Progenitor cell of endocrine pancreas (in vitro differentiated cells): ENCODE data around the gene CA10. TPM values are rescaled to one million over a fixed set of nuclear protein-coding genes. Genes with fewer than 3 reads are reported as not detected.

Experiments
- DNase-seq: peaks from one replicate; pipeline ENCODE4 v3.0.0; 2021; ENCODE audit warnings: low spot score; ENCODE audit not compliant: unreplicated experiment
- H3K27ac Mint-ChIP-seq: 2 replicates; pipeline ENCODE4 v1.8.0; 2021; ENCODE audit warnings: mild to moderate bottlenecking, moderate library complexity, mixed read lengths
- H3K27me3 Mint-ChIP-seq: 2 replicates; pipeline ENCODE4 v1.8.0; 2021; ENCODE audit warnings: mixed read lengths
- H3K36me3 Mint-ChIP-seq: 2 replicates; pipeline ENCODE4 v1.8.0; 2022; ENCODE audit warnings: mixed read lengths; ENCODE audit not compliant: insufficient read depth
- H3K4me1 Mint-ChIP-seq: 2 replicates; pipeline ENCODE4 v1.8.0; 2021; ENCODE audit warnings: low read depth, mixed read lengths
- H3K4me3 Mint-ChIP-seq: 2 replicates; pipeline ENCODE4 v1.8.0; 2021; ENCODE audit warnings: low read depth, mild to moderate bottlenecking, moderate library complexity, mixed read lengths
- H3K9me3 Mint-ChIP-seq: 2 replicates; pipeline ENCODE4 v1.8.0; 2021; ENCODE audit warnings: low read depth, mixed read lengths
- total RNA-seq: library from RNA; stranded (reverse); gene quantifications from 2 replicates; pipeline ENCODE4 v1.2.1, GENCODE V29; 2021
- TF ChIP-seq, protein P1 (sequence below): fragments of 200-600 bp; sonication (generic); IDR thresholded peaks from one replicate; pipeline ENCODE4 v1.5.0; 2021; ENCODE audit warnings: antibody characterized with exemption, mild to moderate bottlenecking; ENCODE audit not compliant: unreplicated experiment

CA10 gene
- total RNA-seq, 1 donor from 2014 or later, result 0.53 TPM

DNA sequence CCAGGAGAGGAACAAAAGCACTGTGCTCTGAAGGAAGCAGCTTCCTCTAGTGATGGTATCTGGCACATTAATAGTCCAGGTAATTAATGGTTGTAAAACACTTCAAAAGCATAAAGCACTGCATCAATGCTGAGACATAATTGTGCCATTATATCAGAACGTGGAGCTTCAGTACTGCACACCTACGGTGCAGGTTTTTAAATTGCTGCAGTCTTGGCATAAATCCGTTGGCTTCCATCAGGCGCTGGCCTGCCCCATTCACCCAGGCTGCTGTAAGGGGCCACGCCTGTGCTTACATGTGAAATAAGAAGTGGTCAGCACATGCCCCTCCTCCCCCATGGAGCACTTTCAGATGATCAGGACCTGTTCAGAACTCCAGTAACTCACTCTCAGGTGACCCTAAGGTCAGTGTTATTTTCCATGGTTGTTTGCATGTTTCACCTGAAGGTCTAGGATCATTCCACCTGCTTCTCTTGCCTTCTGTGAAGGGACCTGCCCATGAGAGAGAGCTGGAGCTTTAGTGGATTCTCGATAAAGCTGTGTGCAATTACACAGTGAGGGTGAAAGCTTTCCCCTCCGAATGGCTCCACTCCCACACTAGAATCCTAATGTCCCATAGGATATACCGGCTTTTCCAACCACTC lies 345.3 kb downstream of the CA10 start:
- peaks cover 8% of the 10 kb centered on the region for H3K4me1 Mint-ChIP-seq
- H3K27me3 Mint-ChIP-seq, result no peaks in the 10 kb centered on the region
- no peaks in the 10 kb centered on the region for H3K36me3 Mint-ChIP-seq
- no peak overlapping the region for H3K27ac Mint-ChIP-seq
- H3K4me3 Mint-ChIP-seq, result no peak overlapping the region
- TF ChIP-seq, protein P1, sequence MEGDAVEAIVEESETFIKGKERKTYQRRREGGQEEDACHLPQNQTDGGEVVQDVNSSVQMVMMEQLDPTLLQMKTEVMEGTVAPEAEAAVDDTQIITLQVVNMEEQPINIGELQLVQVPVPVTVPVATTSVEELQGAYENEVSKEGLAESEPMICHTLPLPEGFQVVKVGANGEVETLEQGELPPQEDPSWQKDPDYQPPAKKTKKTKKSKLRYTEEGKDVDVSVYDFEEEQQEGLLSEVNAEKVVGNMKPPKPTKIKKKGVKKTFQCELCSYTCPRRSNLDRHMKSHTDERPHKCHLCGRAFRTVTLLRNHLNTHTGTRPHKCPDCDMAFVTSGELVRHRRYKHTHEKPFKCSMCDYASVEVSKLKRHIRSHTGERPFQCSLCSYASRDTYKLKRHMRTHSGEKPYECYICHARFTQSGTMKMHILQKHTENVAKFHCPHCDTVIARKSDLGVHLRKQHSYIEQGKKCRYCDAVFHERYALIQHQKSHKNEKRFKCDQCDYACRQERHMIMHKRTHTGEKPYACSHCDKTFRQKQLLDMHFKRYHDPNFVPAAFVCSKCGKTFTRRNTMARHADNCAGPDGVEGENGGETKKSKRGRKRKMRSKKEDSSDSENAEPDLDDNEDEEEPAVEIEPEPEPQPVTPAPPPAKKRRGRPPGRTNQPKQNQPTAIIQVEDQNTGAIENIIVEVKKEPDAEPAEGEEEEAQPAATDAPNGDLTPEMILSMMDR, result no peak
- H3K9me3 Mint-ChIP-seq, result no peaks in the 10 kb centered on the region
- DNase-seq, result no peak

DNA sequence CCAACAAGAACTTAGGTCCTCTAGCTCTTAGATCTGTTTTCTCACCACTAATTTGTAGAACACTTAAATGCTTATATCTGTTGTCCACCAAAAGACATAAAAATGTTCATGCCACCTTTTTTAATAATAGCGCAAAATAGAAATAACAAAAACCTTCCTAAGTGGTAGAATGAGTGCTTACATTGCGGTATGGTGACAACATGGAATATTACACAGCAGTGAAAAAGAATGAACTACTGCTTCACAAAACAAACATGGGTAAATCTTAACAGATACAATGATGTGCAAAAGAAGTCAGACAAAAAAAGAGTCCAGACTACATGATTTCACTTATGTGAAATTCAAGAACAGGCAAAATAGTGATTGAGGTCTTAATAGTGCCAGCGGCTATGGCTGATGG lies 351.1 kb downstream of the CA10 start:
- H3K4me3 Mint-ChIP-seq, result no peak overlapping the region
- no peak overlapping the region for H3K27ac Mint-ChIP-seq
- DNase-seq, result no peak
- peaks cover 8% of the 10 kb centered on the region for H3K4me1 Mint-ChIP-seq
- no peaks in the 10 kb centered on the region for H3K36me3 Mint-ChIP-seq
- H3K9me3 Mint-ChIP-seq, result no peaks in the 10 kb centered on the region
- H3K27me3 Mint-ChIP-seq, result peaks cover 7% of the 10 kb centered on the region
- TF ChIP-seq, protein P1, result no peak

DNA sequence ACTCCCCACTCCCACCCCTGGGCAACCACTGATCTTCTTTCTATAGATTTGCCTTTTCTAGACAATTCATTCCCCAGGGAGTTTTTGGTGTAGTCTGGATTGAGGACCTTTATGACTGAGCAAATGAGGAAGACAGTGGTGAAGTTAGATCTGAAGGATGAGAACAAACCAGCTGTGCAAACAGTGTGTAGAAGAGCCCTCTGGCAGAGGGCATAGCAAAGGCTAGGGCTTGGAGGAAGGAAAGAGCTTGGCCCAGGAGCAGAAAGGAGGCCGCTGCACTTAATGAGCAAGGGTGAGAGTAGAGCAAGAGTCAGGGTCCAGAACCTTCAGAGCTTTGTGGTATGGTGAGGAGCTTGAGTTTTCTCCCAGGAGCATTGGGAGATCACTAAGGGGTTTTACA lies 352.7 kb downstream of the CA10 start:
- DNase-seq, result no peak
- no peaks in the 10 kb centered on the region for H3K36me3 Mint-ChIP-seq
- H3K9me3 Mint-ChIP-seq, result no peaks in the 10 kb centered on the region
- no peak overlapping the region for H3K4me3 Mint-ChIP-seq
- TF ChIP-seq, protein P1, result no peak
- H3K4me1 Mint-ChIP-seq, result peaks cover 8% of the 10 kb centered on the region
- no peak overlapping the region for H3K27ac Mint-ChIP-seq
- peaks cover 11% of the 10 kb centered on the region for H3K27me3 Mint-ChIP-seq

DNA sequence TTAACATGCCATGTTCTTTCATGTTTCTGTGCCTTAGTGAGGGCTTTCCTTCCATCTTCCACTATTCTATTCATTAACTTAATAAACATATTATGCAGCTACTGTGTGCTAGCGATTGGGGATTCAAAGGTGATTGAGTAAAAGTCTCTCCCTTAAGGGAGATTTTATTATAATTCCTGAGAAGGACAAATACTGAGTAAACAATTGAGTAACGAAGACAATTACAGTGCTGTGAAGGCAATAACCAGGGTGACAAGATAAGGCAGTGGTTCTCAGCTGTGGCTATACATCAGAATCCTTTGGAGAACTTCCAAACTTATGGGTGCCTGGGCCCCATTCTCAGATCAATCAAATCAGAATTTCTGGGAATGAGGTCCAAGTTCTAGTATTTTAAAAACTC lies 353.3 kb downstream of the CA10 start:
- H3K27me3 Mint-ChIP-seq, result peaks cover 11% of the 10 kb centered on the region
- no peak overlapping the region for H3K4me3 Mint-ChIP-seq
- peaks cover 8% of the 10 kb centered on the region for H3K4me1 Mint-ChIP-seq
- no peak overlapping the region for H3K27ac Mint-ChIP-seq
- DNase-seq, result no peak
- H3K36me3 Mint-ChIP-seq, result no peaks in the 10 kb centered on the region
- TF ChIP-seq, protein P1, result no peak
- H3K9me3 Mint-ChIP-seq, result no peaks in the 10 kb centered on the region

DNA sequence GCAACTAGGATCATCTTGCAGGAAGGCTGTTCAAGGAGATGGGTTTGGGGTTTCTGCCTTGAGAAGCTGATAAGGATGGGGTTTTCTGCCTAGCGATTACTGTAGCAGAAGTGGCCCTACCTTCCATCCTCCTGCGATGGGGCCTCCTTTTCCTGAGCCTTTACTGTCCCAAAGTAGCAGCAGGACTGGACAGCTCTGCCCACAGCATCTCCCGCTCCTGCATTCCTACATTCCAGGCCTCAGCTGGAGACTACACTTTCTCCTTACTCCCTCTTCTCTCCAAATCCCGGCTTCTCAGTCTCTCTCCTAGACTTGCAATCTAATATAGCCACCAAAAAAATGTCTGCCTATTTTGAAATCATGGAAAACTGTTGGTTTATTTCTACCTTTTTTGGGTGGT lies 355.4 kb downstream of the CA10 start:
- no peak for DNase-seq
- no peak overlapping the region for H3K27ac Mint-ChIP-seq
- H3K27me3 Mint-ChIP-seq, result peaks cover 11% of the 10 kb centered on the region
- H3K4me3 Mint-ChIP-seq, result no peak overlapping the region
- no peaks in the 10 kb centered on the region for H3K9me3 Mint-ChIP-seq
- H3K4me1 Mint-ChIP-seq, result peaks cover 8% of the 10 kb centered on the region
- TF ChIP-seq, protein P1, result no peak
- no peaks in the 10 kb centered on the region for H3K36me3 Mint-ChIP-seq
